Muscle layer of duodenum (tissue), 2 donors: Measurements from ENCODE around the gene PYY.
"Not testable (repeated sequence)": the region's sequence is repeated elsewhere in the genome, so short reads cannot be mapped to it uniquely, and the experiment has no call there.

Experiments
- H3K27ac ChIP-seq: one replicate; pipeline ENCODE4 v1.7.0; 2013; ENCODE audit warnings: mild to moderate bottlenecking, low read length
- H3K27me3 ChIP-seq: one replicate; pipeline ENCODE4 v1.7.0; 2013; ENCODE audit warnings: low read depth, mild to moderate bottlenecking, control low read depth, low read length
- H3K36me3 ChIP-seq, 2 donors: one replicate each; pipeline ENCODE4 v1.7.0; 2013; ENCODE audit warnings: low read length in 2 of 2, control low read depth in 1 of 2, mild to moderate bottlenecking in 1 of 2; ENCODE audit not compliant: insufficient read depth in 2 of 2, control insufficient read depth in 1 of 2
- H3K4me1 ChIP-seq, 2 donors: one replicate each; pipeline ENCODE4 v1.7.0; 2013; ENCODE audit warnings: low read length in 2 of 2, mild to moderate bottlenecking in 2 of 2, control low read depth in 1 of 2, moderate library complexity in 1 of 2; ENCODE audit not compliant: insufficient read depth in 2 of 2, control insufficient read depth in 1 of 2
- H3K4me3 ChIP-seq, 2 donors: one replicate each; pipeline ENCODE4 v1.7.0; 2013; ENCODE audit warnings: low read length in 2 of 2, low read depth in 1 of 2, mild to moderate bottlenecking in 1 of 2
- H3K9me3 ChIP-seq, 2 donors: one replicate each; pipeline ENCODE4 v1.7.0; 2013; ENCODE audit warnings: low read length in 2 of 2, control low read depth in 1 of 2, mild to moderate bottlenecking in 1 of 2; ENCODE audit not compliant: control insufficient read depth in 1 of 2
- donor health status: healthy.

PYY gene

DNA sequence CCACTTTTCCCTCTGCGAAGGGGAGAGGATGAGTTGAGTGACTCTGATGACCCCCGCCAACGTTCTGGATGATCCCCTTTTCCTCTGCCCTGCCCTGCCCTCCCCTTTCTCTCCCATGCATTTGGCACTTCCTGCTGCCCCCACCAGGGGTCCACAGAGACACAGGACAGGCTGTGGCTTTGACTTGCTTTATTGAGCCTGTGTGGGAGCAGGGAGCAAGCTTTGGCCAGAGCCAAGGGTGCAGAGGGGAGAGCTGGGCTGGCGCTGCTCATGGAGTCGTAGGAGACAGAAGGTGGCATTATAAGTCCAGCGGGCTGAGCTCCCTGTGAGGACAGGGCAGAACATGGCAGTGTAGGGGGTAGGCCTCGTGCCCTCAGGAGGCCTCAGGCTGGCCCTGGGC lies 13.1 kb downstream of the PYY start:
- no peaks in the 10 kb centered on the region for H3K36me3 ChIP-seq
- peaks cover 0 to 4% of the 10 kb centered on the region in 2 donors for H3K4me1 ChIP-seq
- H3K27me3 ChIP-seq, result no peaks in the 10 kb centered on the region
- no peak overlapping the region for H3K27ac ChIP-seq
- no peak overlapping the region for H3K4me3 ChIP-seq
- H3K9me3 ChIP-seq, result no peaks in the 10 kb centered on the region

DNA sequence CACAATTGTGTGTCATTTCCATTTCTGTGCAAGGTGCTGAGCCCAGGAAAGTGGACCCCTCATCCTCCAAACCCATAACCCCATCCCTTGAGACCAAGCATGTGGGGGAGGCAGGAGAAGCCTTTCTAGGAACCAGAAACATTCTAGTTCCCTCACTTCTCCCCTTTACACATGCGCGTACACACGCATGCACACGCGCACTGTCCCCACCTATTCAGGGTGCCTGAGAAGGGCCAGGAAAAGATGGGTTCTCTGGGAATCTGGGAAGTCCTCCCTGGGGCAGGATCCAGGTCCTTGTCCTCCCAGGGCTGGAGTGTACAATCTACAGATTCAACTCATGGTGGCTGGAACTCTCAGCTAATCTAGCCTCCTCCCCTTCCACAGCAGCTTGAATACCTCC lies 13.9 kb downstream of the PYY start:
- no peaks in the 10 kb centered on the region for H3K27me3 ChIP-seq
- H3K27ac ChIP-seq, result no peak overlapping the region
- no peak overlapping the region for H3K4me3 ChIP-seq

DNA sequence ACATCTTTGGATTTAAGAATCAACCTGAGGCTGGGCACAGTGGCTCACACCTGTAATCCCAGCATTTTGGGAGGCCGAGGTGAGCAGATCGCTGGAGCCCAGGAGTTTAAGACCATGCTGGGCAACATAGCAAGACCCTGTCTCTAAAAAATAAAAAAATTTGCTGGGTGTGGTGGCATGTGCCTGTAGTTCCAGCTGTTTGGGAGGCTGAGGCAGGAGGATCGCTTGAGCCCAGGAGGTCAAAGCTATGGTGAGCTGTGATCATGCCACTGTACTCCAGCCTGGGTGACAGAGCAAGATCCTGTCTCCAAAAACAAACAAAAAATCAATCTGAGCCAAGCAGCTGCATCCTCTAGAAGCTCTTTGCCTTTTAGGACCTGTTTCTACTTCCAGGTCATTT lies 14.3 kb downstream of the PYY start:
- not testable (repeated sequence) for H3K27me3 ChIP-seq, H3K27ac ChIP-seq, H3K4me3 ChIP-seq, H3K4me1 ChIP-seq, H3K9me3 ChIP-seq, H3K36me3 ChIP-seq

More for the DNA sequence above, 13.9 kb downstream of the PYY start:
- Histone ChIP-seq H3K9me3 (no peaks in the 10 kb centered on the region), H3K4me1 (peaks cover 0 to 4% of the 10 kb centered on the region in 2 donors), H3K36me3 (no peaks in the 10 kb centered on the region)

DNA sequence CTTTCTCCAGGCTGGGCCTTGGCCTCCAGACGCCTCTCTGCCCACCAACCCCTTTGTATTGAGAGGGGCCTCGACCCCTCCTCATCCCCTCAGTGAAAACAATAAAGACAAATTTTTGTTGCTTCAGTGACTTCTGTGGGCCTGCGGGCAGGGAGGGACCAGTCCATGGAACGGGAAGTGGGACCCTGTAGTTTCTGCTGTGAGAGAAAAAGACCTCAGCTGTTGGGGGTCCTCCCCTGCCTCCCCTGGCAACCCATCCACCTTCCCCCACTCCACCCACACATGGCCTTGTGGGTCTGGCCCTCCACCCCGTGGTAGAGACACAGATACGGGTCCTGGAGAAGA lies 14.9 kb downstream of the PYY start:
- Histone ChIP-seq H3K27me3 (no peaks in the 10 kb centered on the region), H3K4me1 (peaks cover 0 to 4% of the 10 kb centered on the region in 2 donors), H3K9me3 (no peaks in the 10 kb centered on the region), H3K36me3 (no peaks in the 10 kb centered on the region), H3K4me3 (no peak overlapping the region), H3K27ac (no peak overlapping the region)

DNA sequence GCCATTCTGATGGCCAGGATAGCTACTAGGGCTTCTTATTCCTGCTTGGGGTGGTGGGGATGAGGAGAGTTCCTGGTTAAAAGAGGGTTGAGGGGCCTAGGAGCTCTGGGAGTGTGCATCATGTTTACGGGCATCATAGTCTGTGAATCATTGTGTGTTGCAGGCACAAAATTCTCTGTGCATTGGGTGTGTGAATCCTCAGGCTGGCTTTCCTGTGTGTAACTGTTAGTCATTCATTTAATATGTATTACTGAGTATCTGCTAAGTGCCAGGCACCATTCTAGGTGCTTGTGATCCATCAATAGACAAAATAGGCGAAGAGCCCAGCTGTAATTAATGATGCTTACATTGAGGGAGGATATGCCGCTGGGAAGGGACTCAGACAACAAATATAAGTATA lies 17.3 kb downstream of the PYY start:
- Histone ChIP-seq H3K27ac (no peak overlapping the region), H3K4me3 (no peak overlapping the region), H3K9me3 (no peaks in the 10 kb centered on the region), H3K27me3 (no peaks in the 10 kb centered on the region), H3K36me3 (no peaks in the 10 kb centered on the region), H3K4me1 (peaks cover 0 to 4% of the 10 kb centered on the region in 2 donors)

DNA sequence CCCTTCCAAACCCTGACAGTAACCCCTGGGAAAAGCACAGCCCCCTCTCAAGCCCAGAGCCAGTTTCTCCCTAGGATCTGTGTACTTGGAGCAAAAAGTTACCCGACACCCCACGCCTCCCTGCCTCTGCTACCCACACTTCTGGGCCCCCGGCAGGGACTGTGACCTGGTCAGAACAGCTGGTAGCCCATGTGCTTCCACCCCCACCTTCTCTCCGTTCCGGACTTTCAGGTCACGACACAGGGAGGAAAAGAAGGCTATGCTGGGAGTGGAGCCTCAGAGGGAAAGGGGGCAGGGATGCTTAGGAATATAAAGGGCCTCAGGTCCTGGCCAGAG lies 17.8 kb downstream of the PYY start:
- Histone ChIP-seq H3K27ac (no peak overlapping the region), H3K9me3 (no peaks in the 10 kb centered on the region), H3K36me3 (no peaks in the 10 kb centered on the region), H3K4me3 (no peak overlapping the region), H3K27me3 (no peaks in the 10 kb centered on the region), H3K4me1 (peaks cover 0 to 4% of the 10 kb centered on the region in 2 donors)

DNA sequence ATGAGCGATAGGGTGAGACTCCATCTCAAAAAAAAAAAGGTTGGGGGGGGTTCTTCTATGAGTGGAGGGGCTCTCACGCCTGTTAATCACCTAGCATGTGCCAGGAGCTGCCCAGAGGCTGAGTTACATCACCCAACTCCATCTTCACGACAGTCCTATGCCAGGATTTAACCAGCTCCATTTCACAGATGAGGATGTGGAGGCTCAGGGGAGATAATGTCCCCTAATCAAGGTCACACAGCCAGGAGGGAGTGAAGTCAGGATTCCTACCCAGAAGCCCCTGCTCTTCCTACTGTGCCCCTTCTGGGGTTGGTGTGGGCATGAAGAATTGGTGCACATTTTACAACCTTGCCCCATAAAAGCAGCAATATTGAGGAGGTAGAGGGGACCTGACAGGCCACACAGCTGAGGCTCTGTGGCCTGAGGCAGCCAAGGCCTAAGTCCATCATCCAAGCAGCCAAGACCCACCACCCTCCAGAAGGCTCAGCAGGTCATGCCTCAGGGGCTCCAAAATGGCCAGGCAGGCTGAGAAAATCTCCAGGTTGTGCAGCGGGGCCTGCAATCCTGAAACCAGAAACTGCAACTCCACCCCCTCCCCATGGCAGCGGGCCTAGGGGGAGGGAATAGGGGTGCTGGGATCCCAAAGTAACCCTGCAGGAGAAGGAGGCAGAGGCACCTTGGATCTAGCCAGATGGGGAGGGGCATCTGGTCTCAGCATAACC lies 18.4 kb downstream of the PYY start:
- Histone ChIP-seq H3K4me3 (no peak overlapping the region), H3K27ac (no peak overlapping the region), H3K9me3 (no peaks in the 10 kb centered on the region), H3K36me3 (no peaks in the 10 kb centered on the region), H3K27me3 (no peaks in the 10 kb centered on the region), H3K4me1 (peaks cover 0 to 4% of the 10 kb centered on the region in 2 donors)

DNA sequence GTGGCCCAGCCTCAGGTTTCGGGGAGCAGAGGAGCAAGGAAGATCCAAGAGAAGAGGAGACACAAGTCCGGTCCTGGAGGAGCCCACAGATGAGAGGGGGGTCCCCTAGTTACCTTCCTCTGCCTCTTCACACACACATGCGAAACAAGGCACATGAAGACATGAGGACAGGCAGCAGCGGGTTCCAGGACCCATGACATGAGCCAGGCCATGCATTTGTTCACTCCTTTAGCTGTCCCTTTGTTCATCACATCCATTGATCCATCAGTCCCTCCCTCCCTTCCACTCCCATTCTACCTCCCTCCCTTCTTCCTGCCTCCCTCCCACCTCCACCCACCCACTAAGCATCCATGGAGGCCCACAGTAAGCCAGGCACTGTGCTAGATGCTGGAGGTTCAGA lies 20.8 kb downstream of the PYY start:
- Histone ChIP-seq H3K36me3 (no peaks in the 10 kb centered on the region), H3K27me3 (no peaks in the 10 kb centered on the region), H3K27ac (no peak overlapping the region), H3K4me1 (peaks cover 0 to 2% of the 10 kb centered on the region in 2 donors), H3K4me3 (no peak overlapping the region), H3K9me3 (no peaks in the 10 kb centered on the region)

DNA sequence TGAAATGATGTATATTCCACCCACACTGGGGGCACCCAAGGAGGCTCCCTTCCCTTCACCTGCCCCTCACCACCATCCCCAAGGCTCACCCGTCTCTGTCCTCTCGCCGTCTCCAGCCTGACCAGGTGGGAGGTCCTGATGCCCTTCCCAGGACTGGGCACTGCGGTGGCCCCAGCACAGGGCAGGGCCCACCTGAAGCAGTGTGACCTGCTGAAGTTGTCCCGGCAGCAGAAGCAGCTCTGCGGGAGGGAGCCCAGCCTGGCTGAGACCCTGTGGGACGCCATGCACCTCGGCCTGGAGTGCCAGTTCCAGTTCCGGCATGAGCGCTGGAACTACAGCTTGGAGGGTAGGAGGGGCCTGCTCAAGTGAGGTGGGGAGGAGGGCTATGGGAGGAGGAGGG lies 21.4 kb downstream of the PYY start:
- Histone ChIP-seq H3K4me3 (no peak overlapping the region), H3K27ac (no peak overlapping the region), H3K27me3 (no peaks in the 10 kb centered on the region), H3K36me3 (no peaks in the 10 kb centered on the region), H3K9me3 (no peaks in the 10 kb centered on the region), H3K4me1 (peaks cover 0 to 3% of the 10 kb centered on the region in 2 donors)

DNA sequence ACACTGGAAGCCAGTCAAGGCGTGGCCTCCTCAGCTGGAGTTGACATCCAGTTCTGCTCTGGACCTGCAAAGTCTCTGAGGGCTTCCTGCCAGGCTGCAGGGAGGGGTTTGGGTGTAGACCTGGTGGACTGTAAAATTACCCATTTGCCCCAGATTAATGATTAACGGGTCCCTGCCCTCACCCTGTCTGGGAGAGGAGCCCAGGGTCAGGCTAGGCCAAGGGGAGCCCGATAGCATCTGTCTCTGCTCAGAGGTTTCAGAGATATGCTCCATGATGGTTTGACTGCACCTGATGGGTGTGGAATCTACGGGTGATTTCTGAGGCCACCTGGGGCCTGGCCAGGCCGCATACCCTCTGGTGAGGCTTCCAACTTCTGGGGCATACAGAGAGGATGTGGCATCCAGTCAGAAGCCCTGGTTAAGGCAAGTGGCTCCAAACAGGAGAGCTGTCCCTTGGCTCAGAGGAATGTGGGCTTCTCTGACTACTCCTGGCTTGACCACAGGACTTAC lies 22.6 kb downstream of the PYY start:
- peaks cover 8% of the 10 kb centered on the region for H3K27me3 ChIP-seq
- H3K27ac ChIP-seq, result no peak overlapping the region
- no peak overlapping the region for H3K4me3 ChIP-seq
- peaks cover 0 to 9% of the 10 kb centered on the region in 2 donors for H3K4me1 ChIP-seq
- no peaks in the 10 kb centered on the region for H3K36me3 ChIP-seq
- no peaks in the 10 kb centered on the region for H3K9me3 ChIP-seq

DNA sequence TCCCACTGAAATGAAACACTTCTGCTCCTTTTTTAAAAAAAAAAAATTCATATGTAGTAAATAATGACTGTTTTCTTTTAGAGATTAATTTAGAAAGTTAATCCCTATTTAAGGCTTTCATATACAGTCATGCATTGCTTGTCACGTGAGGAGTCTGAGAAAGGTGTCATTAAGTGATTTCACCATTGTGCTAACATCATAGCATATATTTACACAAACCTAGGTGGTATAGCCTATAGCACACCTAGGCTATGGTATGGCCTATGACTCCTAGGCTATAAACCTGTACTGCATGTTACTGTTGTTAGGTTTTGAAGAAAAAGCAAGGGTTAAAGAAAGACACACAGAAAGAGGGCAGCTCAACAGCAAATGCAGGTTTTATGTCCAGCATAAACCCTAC lies 25.1 kb downstream of the PYY start:
- Histone ChIP-seq H3K27me3 (peaks cover 8% of the 10 kb centered on the region), H3K9me3 (no peaks in the 10 kb centered on the region), H3K36me3 (no peaks in the 10 kb centered on the region), H3K27ac (no peak overlapping the region), H3K4me3 (no peak overlapping the region), H3K4me1 (peaks cover 0 to 9% of the 10 kb centered on the region in 2 donors)

DNA sequence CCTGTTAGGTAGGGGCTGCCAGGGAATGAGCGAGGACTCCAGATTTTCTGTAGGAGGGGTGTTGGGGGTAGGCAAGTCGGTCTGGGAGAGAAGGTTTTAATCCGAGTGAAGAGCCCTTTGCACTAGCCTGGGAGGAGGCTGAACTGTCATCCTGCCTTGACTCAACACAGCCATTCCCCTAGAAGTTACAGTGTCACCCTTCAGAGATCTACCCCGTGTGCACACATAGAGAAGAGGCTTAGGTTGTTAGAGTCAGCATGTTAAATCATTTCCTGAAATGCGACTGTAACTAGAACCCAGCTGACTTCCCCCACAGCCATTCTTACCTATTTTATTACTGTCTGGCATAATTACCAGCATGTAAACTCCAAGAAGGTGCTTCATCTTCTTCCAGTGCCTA lies 25.8 kb downstream of the PYY start:
- H3K27ac ChIP-seq, H3K36me3 ChIP-seq, H3K9me3 ChIP-seq, H3K4me1 ChIP-seq, H3K4me3 ChIP-seq, H3K27me3 ChIP-seq: not testable (repeated sequence)
